ENCODE results near the gene RGL4. TPM values are rescaled to one million over a fixed set of nuclear protein-coding genes. Genes with fewer than 3 reads are reported as not detected.

The RGL4 gene
- total and polyA plus RNA-seq, 2 of the 13 experiments (the other 11 are each of a cell fraction or from before 2014, with no cell fraction given): not detected

DNA sequence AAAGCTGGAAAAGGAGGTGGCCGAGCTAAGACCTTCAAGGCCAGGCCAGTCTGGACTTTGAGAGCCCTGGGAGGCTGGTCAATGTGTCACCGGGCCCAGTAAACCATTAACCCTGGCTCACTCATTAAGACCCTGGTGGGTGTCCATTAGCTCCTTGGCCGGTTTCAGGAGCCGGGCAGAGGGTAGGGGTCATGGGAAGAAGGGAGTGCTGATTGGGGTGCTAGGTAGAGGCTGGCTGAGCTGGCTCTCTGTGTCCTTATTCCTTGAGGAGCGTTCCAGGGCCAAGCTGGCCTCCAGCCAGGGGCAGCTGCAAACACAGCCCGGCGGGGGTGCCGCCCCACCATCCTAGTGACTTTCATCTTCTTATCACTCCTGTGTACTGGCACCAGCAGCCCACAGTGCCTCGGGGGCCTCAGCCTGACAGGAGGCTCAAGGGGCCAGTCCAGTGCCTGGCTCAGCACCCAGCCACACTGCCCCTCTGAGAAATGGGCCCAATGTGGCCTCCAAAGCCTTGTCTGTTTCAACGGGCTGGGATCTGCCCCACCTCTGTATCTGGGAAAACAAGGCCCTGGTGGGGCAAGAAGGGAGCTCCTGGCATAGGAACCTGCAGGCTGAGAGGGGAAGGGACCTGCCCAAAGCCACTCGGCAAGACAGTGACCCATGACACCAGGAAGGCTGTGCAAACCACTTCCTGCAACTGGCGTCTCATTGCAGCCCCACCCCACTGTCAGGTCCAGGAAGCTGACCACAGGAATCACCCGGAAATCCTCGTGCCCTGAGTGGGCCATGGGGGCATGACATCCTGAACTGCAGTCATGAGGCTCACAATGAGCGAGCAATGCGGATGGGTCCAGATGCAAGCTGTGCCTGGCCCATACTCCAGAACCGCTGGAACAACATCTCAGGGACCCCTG lies 15.1 kb upstream of the RGL4 start (continued):
- TF ChIP-seq, protein P1, sequence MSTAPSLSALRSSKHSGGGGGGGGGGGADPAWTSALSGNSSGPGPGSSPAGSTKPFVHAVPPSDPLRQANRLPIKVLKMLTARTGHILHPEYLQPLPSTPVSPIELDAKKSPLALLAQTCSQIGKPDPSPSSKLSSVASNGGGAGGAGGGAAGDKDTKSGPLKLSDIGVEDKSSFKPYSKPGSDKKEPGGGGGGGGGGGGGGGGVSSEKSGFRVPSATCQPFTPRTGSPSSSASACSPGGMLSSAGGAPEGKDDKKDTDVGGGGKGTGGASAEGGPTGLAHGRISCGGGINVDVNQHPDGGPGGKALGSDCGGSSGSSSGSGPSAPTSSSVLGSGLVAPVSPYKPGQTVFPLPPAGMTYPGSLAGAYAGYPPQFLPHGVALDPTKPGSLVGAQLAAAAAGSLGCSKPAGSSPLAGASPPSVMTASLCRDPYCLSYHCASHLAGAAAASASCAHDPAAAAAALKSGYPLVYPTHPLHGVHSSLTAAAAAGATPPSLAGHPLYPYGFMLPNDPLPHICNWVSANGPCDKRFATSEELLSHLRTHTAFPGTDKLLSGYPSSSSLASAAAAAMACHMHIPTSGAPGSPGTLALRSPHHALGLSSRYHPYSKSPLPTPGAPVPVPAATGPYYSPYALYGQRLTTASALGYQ (CRISPR knock-in tag; IDR thresholded peaks at IDR 0.05): no peak
- TF ChIP-seq ZSCAN5A (CRISPR knock-in tag; IDR thresholded peaks at IDR 0.05; ENCODE audit: borderline replicate concordance) (no peak), ZNF18 (CRISPR knock-in tag; IDR thresholded peaks at IDR 0.05; ENCODE audit: insufficient replicate concordance) (peak; percentile 43), CBX2 (IDR thresholded peaks at IDR 0.05; ENCODE audit: low read depth, low read length) (no peak), CBX2 (CRISPR knock-in tag; IDR thresholded peaks at IDR 0.05; ENCODE audit: low read depth) (no peak), ZNF713 (CRISPR knock-in tag; IDR thresholded peaks at IDR 0.05) (no peak), ZNF776 (CRISPR knock-in tag; IDR thresholded peaks at IDR 0.05) (no peak; the same call in 1 of the 2 replicates), BORCS8-MEF2B (CRISPR knock-in tag; IDR thresholded peaks at IDR 0.05) (no peak), ZNF333 (CRISPR knock-in tag; IDR thresholded peaks at IDR 0.05; ENCODE audit: borderline replicate concordance) (no peak), TCF12 (IDR thresholded peaks at IDR 0.05) (no peak), TCF12 (CRISPR knock-in tag; IDR thresholded peaks at IDR 0.05) (no peak), ZNF782 (CRISPR knock-in tag; IDR thresholded peaks at IDR 0.05; ENCODE audit: borderline replicate concordance) (no peak), ZNF207 (IDR thresholded peaks at IDR 0.05; ENCODE audit: borderline replicate concordance) (no peak), SRF (IDR thresholded peaks at IDR 0.05; ENCODE audit: low read depth, low read length) (no peak), AHR (CRISPR knock-in tag; IDR thresholded peaks at IDR 0.05) (no peak), ZNF552 (CRISPR knock-in tag; IDR thresholded peaks at IDR 0.05; ENCODE audit: borderline replicate concordance) (no peak; the same call in 1 of the 2 replicates), ZBTB34 (CRISPR knock-in tag; IDR thresholded peaks at IDR 0.05) (no peak), GLMP (CRISPR knock-in tag; IDR thresholded peaks at IDR 0.05; ENCODE audit: borderline replicate concordance) (no peak), ZNF772 (CRISPR knock-in tag; IDR thresholded peaks at IDR 0.05) (0 out of 2 replicates have a peak, but pooled peaks have one; percentile 19)
- TF ChIP-seq, protein P2, sequence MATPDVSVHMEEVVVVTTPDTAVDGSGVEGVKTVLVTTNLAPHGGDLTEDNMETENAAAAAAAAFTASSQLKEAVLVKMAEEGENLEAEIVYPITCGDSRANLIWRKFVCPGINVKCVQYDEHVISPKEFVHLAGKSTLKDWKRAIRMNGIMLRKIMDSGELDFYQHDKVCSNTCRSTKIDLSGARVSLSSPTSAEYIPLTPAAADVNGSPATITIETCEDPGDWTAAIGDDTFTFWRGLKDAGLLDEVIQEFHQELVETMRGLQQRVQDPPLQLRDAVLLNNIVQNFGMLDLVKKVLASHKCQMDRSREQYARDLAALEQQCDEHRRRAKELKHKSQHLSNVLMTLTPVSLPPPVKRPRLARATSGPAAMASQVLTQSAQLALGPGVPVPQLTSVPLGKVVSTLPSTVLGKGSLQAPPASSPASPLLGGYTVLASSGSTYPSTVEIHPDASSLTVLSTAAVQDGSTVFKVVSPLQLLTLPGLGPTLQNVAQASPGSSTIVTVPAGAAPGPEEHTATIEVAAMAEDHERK (CRISPR knock-in tag; IDR thresholded peaks at IDR 0.05; ENCODE audit: low read depth): no peak
